ENCODE results near the gene POLR1C. TPM values are rescaled to one million over a fixed set of nuclear protein-coding genes. Genes with fewer than 3 reads are reported as not detected.

Gene POLR1C
- total and polyA plus RNA-seq, 10 of the 15 experiments (the other 5 are each of a cell fraction or from before 2014, with no cell fraction given) = 40.0 to 180 (median 66.2) TPM

GRCh38 chr6:43540507-43540906, 23.6 kb downstream of the POLR1C start:
- H2AFZ ChIP-seq (ENCODE audit: control insufficient read depth, low read depth, low read length) = no peak overlapping the region
- ChIA-PET RAD21 (ENCODE audit: unreplicated experiment) (interaction anchor here (0.6 kb wide), 1 partner anchor 31 kb away, joined by 3 read pairs; no protein-coding TSS in a partner anchor), POLR2A (interaction anchor here (0.6 kb wide), 1 partner anchor 89 kb away, joined by 3 read pairs; no protein-coding TSS in a partner anchor), SMC1A (ENCODE audit: uncharacterized antibody, unreplicated experiment) (interaction anchor here (1.2 kb wide), 1 partner anchor 31 kb away, joined by 3 read pairs; no protein-coding TSS in a partner anchor), CTCF (no interaction called here)
- H3K4me3 ChIP-seq = no peak overlapping the region
- H3K9ac ChIP-seq (ENCODE audit: control insufficient read depth, insufficient read depth, low read length) = no peak overlapping the region
- 98% methylated on average over 5 of the region's 5 CpGs for WGBS (ENCODE audit: insufficient coverage, insufficient replicate concordance, low lambda C conversion rate, missing lambda C conversion rate)
- H3K79me2 ChIP-seq (ENCODE audit: control insufficient read depth, insufficient read depth, low read length) = no peaks in the 10 kb centered on the region
- H3K36me3 ChIP-seq (ENCODE audit: control insufficient read depth in 2 of 2, insufficient read depth in 2 of 2, low read length in 1 of 2) = peaks cover 4 to 16% of the 10 kb centered on the region in 2 experiments; a peak in 3 of 4 replicates
- no peak overlapping the region for H3K4me2 ChIP-seq (ENCODE audit: control insufficient read depth, insufficient read depth)
- DNase-seq (ENCODE audit: low read depth, low spot score) (no peak), ATAC-seq (no peak), FAIRE-seq (no peak)
- in situ Hi-C loops (cut with MboI) = no loop called here
- intact Hi-C loops (cut with micrococcal nuclease; ENCODE audit: unreplicated experiment) = no loop called here
- no peaks in the 10 kb centered on the region for H3K27me3 ChIP-seq (replicated peaks in 1 of 2; ENCODE audit: control insufficient read depth in 2 of 2, insufficient read depth in 2 of 2, low read length in 1 of 2)
- TF ChIP-seq KAT2A (conservative IDR thresholded peaks at IDR 0.05; ENCODE audit: control insufficient read depth, low read depth, low read length) = no peak
- TF ChIP-seq ZBTB33 (IDR thresholded peaks at IDR 0.05) = no peak
- TF ChIP-seq MTA2 (IDR thresholded peaks at IDR 0.05; ENCODE audit: low read depth) = no peak
- TF ChIP-seq SMAD1 (IDR thresholded peaks at IDR 0.05; ENCODE audit: low read depth, partially characterized antibody) = no peak
- no peak for TF ChIP-seq KDM1A (IDR thresholded peaks at IDR 0.05; ENCODE audit: borderline replicate concordance)
- no peak for TF ChIP-seq USF2 (IDR thresholded peaks at IDR 0.05; ENCODE audit: borderline replicate concordance, low read depth, low read length)
- TF ChIP-seq RBBP5 (conservative IDR thresholded peaks at IDR 0.05) = no peak
- no peak for TF ChIP-seq TAF1 (IDR thresholded peaks at IDR 0.05; ENCODE audit: borderline replicate concordance, low read depth, low read length)
- no peak for TF ChIP-seq PAX8 (IDR thresholded peaks at IDR 0.05)
- no peak for TF ChIP-seq ZBTB4 (CRISPR knock-in tag; IDR thresholded peaks at IDR 0.05)
- TF ChIP-seq SMARCA5 (IDR thresholded peaks at IDR 0.05) = no peak
- TF ChIP-seq YY1 (IDR thresholded peaks at IDR 0.05; ENCODE audit: low read depth, low read length) = no peak
- H4K20me1 ChIP-seq (ENCODE audit: control insufficient read depth, insufficient read depth) = no peaks in the 10 kb centered on the region
- no peak overlapping the region for H3K27ac ChIP-seq (ENCODE audit: control insufficient read depth, insufficient read depth)
- H3K4me1 ChIP-seq (ENCODE audit: control insufficient read depth, insufficient read depth, low read length) = peaks cover 8% of the 10 kb centered on the region
- H3K9me3 ChIP-seq (replicated peaks; ENCODE audit: control insufficient read depth, insufficient read depth, low read length) = no peaks in the 10 kb centered on the region
- BruUV-seq (replicated peaks) = no TSS peak

All from GM12878 (cell line).